HG03469 (cell line): ENCODE results near the gene RMND1.
"Not testable (repeated sequence)": the region's sequence is repeated elsewhere in the genome, so short reads cannot be mapped to it uniquely, and the experiment has no call there.

ENCODE experiments used
- ATAC-seq: cut with Tn5 transposase; IDR thresholded peaks from one replicate; pipeline ENCODE4 v1.9.1; 2021; ENCODE audit warnings: mild to moderate bottlenecking, moderate library complexity, moderate number of reproducible peaks; ENCODE audit not compliant: unreplicated experiment

The RMND1 gene

DNA sequence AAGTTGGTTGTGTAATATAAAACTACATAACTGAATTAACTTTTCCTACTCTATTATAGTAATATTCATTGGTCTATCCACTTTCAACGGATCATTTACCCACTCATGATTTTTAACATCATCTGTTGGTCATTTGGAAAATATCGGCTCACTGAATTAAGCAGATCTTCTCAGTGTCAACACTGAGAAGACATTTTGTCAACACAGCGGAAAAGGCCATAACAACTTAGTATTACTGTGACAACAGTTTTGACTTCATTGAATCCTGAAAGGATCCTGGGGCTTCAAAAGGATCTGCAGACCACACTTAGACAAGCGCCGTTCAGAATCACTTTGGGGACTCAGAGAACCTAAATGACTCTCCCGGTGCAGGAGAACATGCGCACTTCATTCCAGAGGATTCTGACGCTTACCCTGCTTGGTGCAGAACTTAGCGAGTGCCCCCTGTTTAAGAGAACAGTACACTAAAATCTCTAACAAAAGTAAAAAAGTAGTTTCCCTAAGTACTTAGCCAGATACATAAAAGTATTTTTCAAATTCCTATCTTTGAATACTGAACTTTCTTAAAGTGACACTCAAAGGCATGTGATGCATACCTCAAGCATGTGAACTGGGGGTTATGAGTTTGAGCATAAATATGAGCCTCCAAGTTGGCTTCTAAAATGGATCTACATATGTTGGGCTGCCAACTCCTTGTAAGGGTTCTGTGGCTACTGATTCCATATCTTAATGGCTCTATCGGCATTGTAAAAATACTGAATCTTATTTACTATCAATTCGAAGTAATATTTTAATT lies 64.6 kb downstream of the RMND1 start:
- no peak for ATAC-seq

- ATAC-seq = no peak
Measured at GRCh38 chr6:151385177-151385576, 66.7 kb downstream of the RMND1 start.

- no peak for ATAC-seq
Measured at GRCh38 chr6:151384151-151384550, 67.8 kb downstream of the RMND1 start.

DNA sequence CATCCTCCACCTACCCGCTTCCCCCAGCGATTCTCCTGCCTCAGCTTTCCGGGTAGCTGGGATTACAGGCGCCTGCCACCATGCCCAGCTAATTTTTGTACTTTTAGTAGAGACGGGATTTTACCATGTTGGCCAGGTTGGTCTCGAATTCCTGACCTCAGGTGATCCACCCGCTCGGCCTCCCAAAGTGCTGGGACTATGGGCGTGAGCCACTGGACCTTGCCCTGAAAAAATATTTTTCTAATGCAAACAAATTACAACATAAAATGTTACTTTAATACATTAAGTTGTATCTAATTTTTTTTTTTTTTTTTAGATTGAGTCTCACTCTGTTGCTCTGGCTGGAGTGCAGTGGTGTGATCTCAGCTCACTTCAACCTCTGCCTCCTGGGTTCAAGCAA lies 69.3 kb downstream of the RMND1 start:
- ATAC-seq = not testable (repeated sequence)

DNA sequence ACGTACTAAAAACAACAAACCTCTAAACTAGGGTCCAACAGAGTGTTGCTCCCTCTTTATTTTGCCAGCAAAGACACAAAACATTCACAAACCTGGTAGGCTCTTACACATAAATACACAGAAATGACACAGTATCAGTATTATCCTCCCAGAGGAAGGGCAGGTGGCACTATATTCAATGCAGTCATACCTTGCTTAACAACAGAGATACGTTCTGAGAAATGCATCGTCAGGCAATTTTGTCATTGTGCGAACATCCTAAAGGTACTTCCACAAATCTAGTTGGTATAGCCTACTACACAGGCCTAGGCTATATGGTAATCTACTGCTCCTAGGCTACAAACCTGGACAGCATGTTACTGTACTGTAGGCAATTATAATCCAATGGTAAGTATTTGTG lies 70.2 kb downstream of the RMND1 start:
- no peak for ATAC-seq

GRCh38 chr6:151380848-151381205 lies 71.1 kb downstream of the RMND1 start:
- no peak for ATAC-seq

DNA sequence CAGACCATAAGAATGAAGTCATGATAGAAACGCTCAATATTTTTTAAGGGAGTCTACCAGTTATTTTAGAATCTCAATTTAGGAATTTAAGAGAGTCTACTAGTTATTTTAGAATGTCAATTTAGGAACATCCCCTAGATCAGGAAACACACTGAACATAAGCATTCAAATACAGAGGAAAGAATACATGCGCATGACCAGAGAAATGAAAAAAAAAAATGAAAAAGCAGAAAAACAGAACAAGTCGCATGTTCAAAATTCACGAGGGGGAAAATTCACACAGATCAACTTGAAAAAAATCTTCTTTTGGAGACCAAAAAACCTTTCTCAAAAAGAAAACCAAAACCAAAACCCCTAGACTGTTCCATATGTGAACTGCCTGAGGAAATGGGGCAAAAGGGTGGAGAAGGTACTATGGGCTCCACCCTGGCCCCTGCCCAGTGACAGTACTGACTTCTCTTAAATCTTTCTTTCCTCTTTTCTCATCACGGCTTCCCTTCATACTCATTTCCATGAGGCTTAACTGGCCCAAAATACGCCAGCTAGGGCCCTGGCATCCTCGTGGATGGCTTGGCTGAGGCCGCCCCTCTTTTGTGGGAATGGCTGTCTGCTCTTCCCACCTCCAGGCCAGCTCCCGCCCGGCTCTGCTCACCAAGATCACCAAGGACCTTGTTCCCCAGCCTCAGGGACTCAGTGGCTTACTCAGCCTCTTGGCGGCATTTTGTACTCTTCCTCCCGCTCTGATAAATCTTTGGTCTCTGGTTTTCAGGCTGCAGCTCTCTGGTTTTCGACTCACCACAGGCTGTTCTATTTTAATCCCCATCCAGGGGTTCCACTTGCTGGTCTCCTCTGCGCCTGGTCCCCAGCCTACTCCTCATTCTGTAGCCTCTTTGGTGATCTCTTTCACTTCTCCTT lies 71.7 kb downstream of the RMND1 start:
- peak; percentile 30 for ATAC-seq

GRCh38 chr6:151377095-151377494 lies 74.8 kb downstream of the RMND1 start:
- ATAC-seq = no peak

DNA sequence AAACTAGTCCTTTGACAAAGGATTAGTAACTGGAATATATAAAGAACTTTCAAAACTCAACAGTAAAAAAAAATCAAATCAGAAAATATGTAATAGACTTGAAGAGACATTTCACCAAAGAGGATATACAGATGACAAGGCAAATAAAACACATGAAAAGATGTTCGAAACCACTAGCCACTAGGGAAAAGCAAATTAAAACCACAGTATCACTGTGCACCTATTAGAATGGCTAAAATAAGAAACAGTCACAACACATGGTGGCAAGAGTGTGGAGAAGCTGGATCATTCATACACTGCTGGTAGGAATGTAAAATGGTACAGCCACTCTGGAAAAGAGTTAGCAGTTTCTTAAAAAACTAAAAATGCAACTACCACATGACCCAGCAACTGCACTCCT lies 75.5 kb downstream of the RMND1 start:
- peak; percentile 40 for ATAC-seq

GRCh38 chr6:151375833-151376232 lies 76.1 kb downstream of the RMND1 start:
- no peak for ATAC-seq

DNA sequence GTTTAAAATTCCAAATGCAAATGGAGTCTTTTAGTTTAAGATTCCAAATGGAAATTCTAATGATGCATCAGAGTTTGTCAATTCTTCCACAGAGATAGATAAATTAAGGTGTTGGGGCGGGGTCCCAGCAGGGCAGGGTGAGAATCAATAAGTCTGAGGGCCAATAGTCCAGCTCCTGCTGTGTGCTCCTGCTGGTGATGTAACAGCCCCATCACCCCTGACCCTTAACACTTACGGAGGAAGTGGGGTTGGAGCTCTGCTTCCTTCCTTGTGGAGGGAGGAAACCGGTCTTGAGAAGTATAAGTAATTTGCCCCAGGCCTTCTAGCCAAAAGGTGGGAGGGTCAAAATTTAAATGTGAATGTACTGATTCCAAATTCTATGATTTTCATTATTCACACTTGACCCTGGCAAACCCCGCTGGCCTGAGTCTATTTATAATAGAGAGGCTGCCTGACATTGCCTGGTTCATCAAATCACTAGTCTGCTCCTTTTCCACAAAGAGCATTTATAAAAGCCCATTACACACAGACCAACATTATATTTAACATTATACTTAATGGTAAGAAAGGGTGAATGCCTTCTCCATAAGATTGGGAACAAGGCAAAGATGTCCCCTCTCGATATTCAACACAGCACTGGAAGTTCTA lies 77.8 kb downstream of the RMND1 start:
- no peak for ATAC-seq

GRCh38 chr6:151372164-151372563 lies 79.8 kb downstream of the RMND1 start:
- ATAC-seq = no peak

- no peak for ATAC-seq
Measured at GRCh38 chr6:151370509-151371078, 81.3 kb downstream of the RMND1 start.

DNA sequence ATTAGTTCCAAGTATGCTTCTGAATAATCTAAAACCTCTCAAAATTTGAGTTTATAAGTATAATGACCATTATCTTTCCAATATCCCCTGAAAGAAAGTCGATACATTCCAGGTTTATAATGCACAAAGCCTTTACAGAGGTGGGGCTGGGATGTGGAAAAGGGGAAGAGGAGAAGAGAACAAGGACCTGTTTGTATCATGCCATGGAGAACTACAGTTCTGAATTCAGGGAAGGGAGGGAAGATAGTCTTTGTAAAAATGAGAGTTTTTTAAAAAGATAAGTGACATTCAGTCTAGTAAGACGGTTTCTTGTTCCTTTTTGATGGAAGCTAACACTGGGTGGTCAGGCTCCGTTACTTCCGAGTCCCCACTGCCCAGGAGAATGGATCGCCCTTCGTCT lies 86.7 kb downstream of the RMND1 start:
- ATAC-seq = no peak

DNA sequence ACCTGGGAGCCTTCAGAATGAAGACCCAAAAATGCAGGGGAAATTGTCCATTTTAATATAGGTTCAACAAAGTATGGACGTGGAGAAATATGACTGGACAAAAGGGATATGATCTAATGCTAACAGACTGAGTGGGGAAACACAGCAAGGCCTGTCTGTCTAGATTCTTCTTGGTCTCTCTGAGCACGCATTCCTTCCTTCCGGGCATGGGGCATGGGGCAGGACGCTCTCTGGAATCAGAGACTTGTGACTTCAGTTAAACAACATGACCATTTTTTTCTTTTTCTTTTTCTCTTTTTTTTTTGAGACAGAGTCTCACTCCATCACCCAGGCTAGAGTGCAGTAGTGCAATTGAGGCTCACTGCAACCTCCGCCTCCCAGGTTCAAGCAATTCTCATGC lies 92.4 kb downstream of the RMND1 start:
- ATAC-seq = no peak

DNA sequence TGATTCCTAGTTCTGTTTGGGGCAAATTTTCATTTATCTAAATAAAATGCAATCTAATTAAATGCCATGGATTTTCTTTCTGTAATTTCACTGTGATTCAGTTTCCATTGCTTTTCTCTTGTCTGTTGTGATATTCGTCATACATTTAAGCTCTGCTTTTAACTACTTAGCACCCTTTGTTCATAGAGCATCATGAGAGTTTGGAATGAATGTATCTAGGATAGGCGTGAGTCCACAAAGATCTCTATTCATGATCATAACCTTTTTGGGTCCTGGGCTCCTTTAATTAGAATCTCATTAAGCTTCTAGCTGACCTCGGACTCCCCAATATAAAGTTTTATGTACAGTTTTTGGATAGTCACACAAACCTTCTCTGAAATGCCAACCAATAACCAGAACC lies 93.5 kb downstream of the RMND1 start:
- ATAC-seq = no peak

DNA sequence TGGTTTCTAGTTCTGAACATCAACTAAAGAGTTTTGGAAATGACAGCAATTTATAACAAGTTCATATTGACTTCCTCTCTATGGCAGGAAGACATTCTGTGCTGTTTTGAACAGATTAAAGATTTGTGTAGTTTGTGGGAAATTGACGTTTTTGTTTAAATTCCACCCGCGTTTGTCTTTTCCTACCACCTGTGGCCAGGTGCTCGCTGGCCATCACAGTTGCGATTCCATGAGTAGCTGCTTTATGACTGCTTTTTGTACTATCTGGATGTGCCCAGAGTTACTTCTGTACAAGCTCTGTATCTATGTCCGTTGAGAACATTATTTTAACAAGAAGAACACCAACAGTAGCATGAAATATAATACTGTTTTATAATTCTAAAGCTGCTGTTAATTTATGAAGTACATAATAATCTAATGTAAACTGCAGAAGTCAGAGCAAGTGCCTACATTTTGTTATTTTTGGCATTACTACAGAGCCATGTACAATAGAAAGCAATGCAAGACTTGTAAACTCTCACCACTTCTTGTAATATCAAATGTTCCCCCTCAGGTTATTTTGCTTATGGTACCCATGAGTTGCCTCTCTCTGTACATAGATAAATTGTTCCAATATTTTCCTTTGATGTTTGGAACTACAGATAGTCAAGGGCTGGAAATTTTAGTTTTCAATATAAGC lies 94.0 kb downstream of the RMND1 start:
- no peak for ATAC-seq

DNA sequence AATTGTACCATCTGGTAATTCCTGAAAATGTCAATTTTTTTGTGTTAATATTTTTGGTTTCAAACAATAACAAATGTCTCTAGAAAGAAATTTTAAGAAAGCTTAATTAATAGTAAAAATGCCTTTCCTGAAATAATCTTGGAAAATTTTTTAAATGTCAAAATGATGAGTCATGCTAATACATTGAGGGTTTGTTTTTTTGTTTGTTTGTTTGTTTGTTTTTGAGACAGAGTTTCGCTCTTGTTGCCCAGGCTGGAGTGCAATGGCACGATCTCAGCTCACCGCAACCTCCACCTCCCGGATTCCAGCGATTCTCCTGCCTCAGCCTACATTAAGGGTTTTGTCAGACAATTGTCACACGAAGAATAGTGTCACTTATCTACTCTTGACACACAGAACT lies 94.9 kb downstream of the RMND1 start:
- ATAC-seq = not testable (repeated sequence)
